ENCODE data around the gene ALAS2.
"Not testable (repeated sequence)": the region's sequence is repeated elsewhere in the genome, so short reads cannot be mapped to it uniquely, and the experiment has no call there.

ALAS2 gene

DNA sequence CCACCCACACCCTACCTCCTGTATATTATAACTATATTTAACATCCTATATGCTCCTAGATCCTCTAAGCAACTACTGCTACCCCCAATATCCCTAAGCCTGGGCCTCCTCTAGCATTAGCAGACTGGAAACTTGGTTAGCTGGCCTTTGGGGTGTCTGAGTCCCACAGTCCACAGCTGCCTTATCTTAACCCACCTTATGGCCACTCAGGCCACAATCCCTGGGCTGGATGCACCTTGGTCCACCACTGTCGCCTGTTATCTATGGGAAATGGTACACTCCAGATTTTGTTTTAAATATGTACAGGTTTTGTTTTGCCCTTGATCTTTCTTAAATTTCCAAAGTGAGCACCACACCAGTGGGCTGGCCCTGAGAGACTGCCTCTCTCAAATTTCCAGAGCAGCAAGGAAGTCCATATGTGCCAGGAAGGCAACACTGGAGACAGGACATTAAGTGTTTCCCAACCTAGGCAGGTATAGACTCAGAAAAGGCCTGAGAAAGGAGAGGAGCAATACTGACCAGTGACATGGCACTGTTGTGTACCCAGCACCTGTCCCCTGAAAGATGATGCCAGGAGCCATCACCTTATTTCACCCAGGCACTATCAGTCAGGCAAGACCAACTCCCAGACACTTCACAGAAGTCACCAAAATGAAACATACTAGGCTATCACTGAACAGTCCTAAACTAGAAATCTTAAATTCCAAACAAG, 37.7 kb downstream of the ALAS2 start:
- DNase-seq (ENCODE audit: low read depth): no peak
- TF ChIP-seq, protein P1, sequence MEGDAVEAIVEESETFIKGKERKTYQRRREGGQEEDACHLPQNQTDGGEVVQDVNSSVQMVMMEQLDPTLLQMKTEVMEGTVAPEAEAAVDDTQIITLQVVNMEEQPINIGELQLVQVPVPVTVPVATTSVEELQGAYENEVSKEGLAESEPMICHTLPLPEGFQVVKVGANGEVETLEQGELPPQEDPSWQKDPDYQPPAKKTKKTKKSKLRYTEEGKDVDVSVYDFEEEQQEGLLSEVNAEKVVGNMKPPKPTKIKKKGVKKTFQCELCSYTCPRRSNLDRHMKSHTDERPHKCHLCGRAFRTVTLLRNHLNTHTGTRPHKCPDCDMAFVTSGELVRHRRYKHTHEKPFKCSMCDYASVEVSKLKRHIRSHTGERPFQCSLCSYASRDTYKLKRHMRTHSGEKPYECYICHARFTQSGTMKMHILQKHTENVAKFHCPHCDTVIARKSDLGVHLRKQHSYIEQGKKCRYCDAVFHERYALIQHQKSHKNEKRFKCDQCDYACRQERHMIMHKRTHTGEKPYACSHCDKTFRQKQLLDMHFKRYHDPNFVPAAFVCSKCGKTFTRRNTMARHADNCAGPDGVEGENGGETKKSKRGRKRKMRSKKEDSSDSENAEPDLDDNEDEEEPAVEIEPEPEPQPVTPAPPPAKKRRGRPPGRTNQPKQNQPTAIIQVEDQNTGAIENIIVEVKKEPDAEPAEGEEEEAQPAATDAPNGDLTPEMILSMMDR (IDR thresholded peaks at IDR 0.05; ENCODE audit: control insufficient read depth, insufficient read depth, low read depth, low read length, missing control alignments): no peak
- H3K4me3 ChIP-seq (ENCODE audit: control insufficient read depth, low read depth, low read length): no peak overlapping the region

DNA sequence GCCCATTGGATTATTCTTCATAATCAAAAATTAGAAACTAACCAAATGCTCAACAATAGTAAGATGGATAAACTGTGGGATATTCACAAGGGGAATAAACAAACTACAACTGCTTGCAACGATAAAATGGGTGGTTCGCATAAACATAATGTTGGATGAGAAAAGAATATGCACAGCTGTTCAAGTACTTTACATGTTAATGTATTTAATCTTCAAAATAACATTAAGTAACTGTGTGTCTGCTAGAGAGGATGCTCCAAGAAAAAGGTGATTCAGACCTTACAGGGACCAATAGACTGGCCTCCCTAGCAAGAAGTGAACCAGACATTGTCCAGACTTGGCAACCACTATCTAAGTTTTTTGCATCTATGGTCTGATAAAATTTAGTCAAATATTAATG, 39.1 kb downstream of the ALAS2 start:
- no peak for DNase-seq (ENCODE audit: low read depth)
- TF ChIP-seq, protein P1 (IDR thresholded peaks at IDR 0.05; ENCODE audit: control insufficient read depth, insufficient read depth, low read depth, low read length, missing control alignments): no peak
- H3K4me3 ChIP-seq (ENCODE audit: control insufficient read depth, low read depth, low read length): no peak overlapping the region

GRCh38 chrX:54983306-54983705, 47.5 kb downstream of the ALAS2 start:
- H3K4me3 ChIP-seq (ENCODE audit: control insufficient read depth, low read depth, low read length); DNase-seq (ENCODE audit: low read depth): not testable (repeated sequence)

DNA sequence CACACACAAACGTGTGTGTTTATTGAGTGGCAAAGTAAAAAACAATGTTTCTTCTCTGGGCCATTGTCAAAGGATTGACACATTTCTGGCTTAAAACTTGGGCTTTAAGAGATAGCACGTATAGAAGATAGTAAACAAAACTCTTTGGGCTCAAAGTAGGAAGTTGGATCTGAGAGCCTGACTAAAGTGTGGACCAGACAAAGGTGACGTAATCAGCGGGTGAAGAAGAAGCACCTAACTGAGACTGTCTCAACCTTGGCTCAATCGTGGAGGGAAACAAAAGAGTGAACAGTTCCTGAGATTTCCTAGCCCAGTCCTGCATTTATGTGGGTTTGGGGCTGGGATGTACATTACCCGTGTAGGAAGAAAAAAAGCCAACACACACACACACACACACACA, 50.4 kb downstream of the ALAS2 start:
- no peak for DNase-seq (ENCODE audit: low read depth)
- TF ChIP-seq, protein P1 (IDR thresholded peaks at IDR 0.05; ENCODE audit: control insufficient read depth, insufficient read depth, low read depth, low read length, missing control alignments): no peak

GRCh38 chrX:54979432-54979831, 51.3 kb downstream of the ALAS2 start:
- H3K4me3 ChIP-seq (ENCODE audit: control insufficient read depth, low read depth, low read length): no peak overlapping the region
- TF ChIP-seq, protein P1 (IDR thresholded peaks at IDR 0.05; ENCODE audit: control insufficient read depth, insufficient read depth, low read depth, low read length, missing control alignments): no peak
- no peak for DNase-seq (ENCODE audit: low read depth)

More for the DNA sequence above, 50.4 kb downstream of the ALAS2 start:
- H3K4me3 ChIP-seq (ENCODE audit: control insufficient read depth, low read depth, low read length): no peak overlapping the region

- TF ChIP-seq, protein P1 (IDR thresholded peaks at IDR 0.05; ENCODE audit: control insufficient read depth, insufficient read depth, low read depth, low read length, missing control alignments): no peak
- no peak for DNase-seq (ENCODE audit: low read depth)
- no peak overlapping the region for H3K4me3 ChIP-seq (ENCODE audit: control insufficient read depth, low read depth, low read length)
Measured at GRCh38 chrX:54978448-54978847, 52.3 kb downstream of the ALAS2 start.

DNA sequence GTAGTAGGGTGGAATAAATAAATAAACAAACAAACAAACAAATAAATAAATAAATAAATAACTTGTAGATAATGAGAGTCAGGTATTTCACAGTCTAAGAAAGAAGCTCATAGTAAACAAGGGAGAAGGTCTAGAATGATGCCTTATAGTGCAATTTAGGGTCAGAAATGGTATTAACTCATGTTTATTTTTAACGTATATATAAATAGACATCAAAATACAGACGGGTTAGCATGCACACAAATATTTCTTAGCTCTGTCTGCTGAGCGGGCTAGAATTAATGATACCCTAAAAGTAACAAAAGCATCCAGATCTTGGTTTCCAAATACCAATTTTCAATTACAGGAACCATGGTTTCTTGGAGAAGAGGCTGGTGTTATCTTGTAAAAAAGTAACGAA, 53.4 kb downstream of the ALAS2 start:
- TF ChIP-seq, protein P1 (IDR thresholded peaks at IDR 0.05; ENCODE audit: control insufficient read depth, insufficient read depth, low read depth, low read length, missing control alignments): no peak
- H3K4me3 ChIP-seq (ENCODE audit: control insufficient read depth, low read depth, low read length): no peak overlapping the region
- DNase-seq (ENCODE audit: low read depth): no peak
